Progenitor cell of endocrine pancreas (in vitro differentiated cells): ENCODE data around the gene EBLN1. TPM values are rescaled to one million over a fixed set of nuclear protein-coding genes. Genes with fewer than 3 reads are reported as not detected.

Source experiments
- DNase-seq: peaks from one replicate; pipeline ENCODE4 v3.0.0; 2021; ENCODE audit warnings: low spot score; ENCODE audit not compliant: unreplicated experiment
- H3K27ac Mint-ChIP-seq: 2 replicates; pipeline ENCODE4 v1.8.0; 2021; ENCODE audit warnings: mild to moderate bottlenecking, moderate library complexity, mixed read lengths
- H3K27me3 Mint-ChIP-seq: 2 replicates; pipeline ENCODE4 v1.8.0; 2021; ENCODE audit warnings: mixed read lengths
- H3K36me3 Mint-ChIP-seq: 2 replicates; pipeline ENCODE4 v1.8.0; 2022; ENCODE audit warnings: mixed read lengths; ENCODE audit not compliant: insufficient read depth
- H3K4me1 Mint-ChIP-seq: 2 replicates; pipeline ENCODE4 v1.8.0; 2021; ENCODE audit warnings: low read depth, mixed read lengths
- H3K4me3 Mint-ChIP-seq: 2 replicates; pipeline ENCODE4 v1.8.0; 2021; ENCODE audit warnings: low read depth, mild to moderate bottlenecking, moderate library complexity, mixed read lengths
- H3K9me3 Mint-ChIP-seq: 2 replicates; pipeline ENCODE4 v1.8.0; 2021; ENCODE audit warnings: low read depth, mixed read lengths
- CTCF ChIP-seq: fragments of 200-600 bp; sonication (generic); IDR thresholded peaks from one replicate; pipeline ENCODE4 v1.5.0; 2021; ENCODE audit warnings: antibody characterized with exemption, mild to moderate bottlenecking; ENCODE audit not compliant: unreplicated experiment
- total RNA-seq: library from RNA; stranded (reverse); gene quantifications from 2 replicates; pipeline ENCODE4 v1.2.1, GENCODE V29; 2021

Gene EBLN1
- total RNA-seq, 1 donor from 2014 or later = not detected

- H3K27ac Mint-ChIP-seq = peak overlapping the region; percentile 96
- no peaks in the 10 kb centered on the region for H3K36me3 Mint-ChIP-seq
- no peak for TF ChIP-seq CTCF
- no peak for DNase-seq
- no peaks in the 10 kb centered on the region for H3K9me3 Mint-ChIP-seq
- peak overlapping the region; percentile 96 for H3K4me3 Mint-ChIP-seq
- peaks cover 68% of the 10 kb centered on the region for H3K27me3 Mint-ChIP-seq
- H3K4me1 Mint-ChIP-seq = peaks cover 8% of the 10 kb centered on the region
These were observed 33.3 kb upstream of the EBLN1 start for GRCh38 chr10:22250897-22251660.

- no peak for DNase-seq
- Mint-ChIP-seq H3K27me3 (peaks cover 42% of the 10 kb centered on the region), H3K9me3 (no peaks in the 10 kb centered on the region), H3K36me3 (no peaks in the 10 kb centered on the region), H3K27ac (no peak overlapping the region), H3K4me1 (peaks cover 12% of the 10 kb centered on the region), H3K4me3 (no peak overlapping the region)
- no peak for TF ChIP-seq CTCF
These were observed 29.8 kb upstream of the EBLN1 start for GRCh38 chr10:22247636-22248035.

GRCh38 chr10:22246680-22247391, 29.0 kb upstream of the EBLN1 start:
- Mint-ChIP-seq H3K36me3 (no peaks in the 10 kb centered on the region), H3K27ac (no peak overlapping the region), H3K9me3 (no peaks in the 10 kb centered on the region), H3K4me3 (no peak overlapping the region), H3K27me3 (peaks cover 39% of the 10 kb centered on the region), H3K4me1 (peaks cover 10% of the 10 kb centered on the region)
- TF ChIP-seq CTCF = no peak
- DNase-seq = no peak

- TF ChIP-seq CTCF = no peak
- Mint-ChIP-seq H3K36me3 (no peaks in the 10 kb centered on the region), H3K9me3 (no peaks in the 10 kb centered on the region), H3K4me1 (peaks cover 5% of the 10 kb centered on the region), H3K4me3 (no peak overlapping the region), H3K27ac (no peak overlapping the region), H3K27me3 (peaks cover 27% of the 10 kb centered on the region)
- no peak for DNase-seq
These were observed 27.8 kb upstream of the EBLN1 start for GRCh38 chr10:22245567-22245966.

GRCh38 chr10:22244855-22245254, 27.0 kb upstream of the EBLN1 start:
- Mint-ChIP-seq H3K36me3 (no peaks in the 10 kb centered on the region), H3K4me1 (peaks cover 5% of the 10 kb centered on the region), H3K27ac (no peak overlapping the region), H3K4me3 (no peak overlapping the region), H3K27me3 (peaks cover 20% of the 10 kb centered on the region), H3K9me3 (no peaks in the 10 kb centered on the region)
- no peak for TF ChIP-seq CTCF
- no peak for DNase-seq
